GM12801 (cell line): ENCODE results near the gene SEMA3D.

Experiments used
- CTCF ChIP-seq: IDR thresholded peaks from one replicate; pipeline ENCODE4 v1.5.1; 2011; ENCODE audit warnings: control low read depth; ENCODE audit not compliant: insufficient read length; ENCODE audit errors: extremely low read depth

The SEMA3D gene

GRCh38 chr7:85039196-85039923, 147.5 kb downstream of the SEMA3D start:
- TF ChIP-seq CTCF = no peak

GRCh38 chr7:85038466-85038865, 148.4 kb downstream of the SEMA3D start:
- TF ChIP-seq CTCF = no peak

- TF ChIP-seq CTCF = no peak
Observed at GRCh38 chr7:85033263-85033662, 153.6 kb downstream of the SEMA3D start.

GRCh38 chr7:85031475-85031874, 155.4 kb downstream of the SEMA3D start:
- no peak for TF ChIP-seq CTCF

- no peak for TF ChIP-seq CTCF
Observed at GRCh38 chr7:85030893-85031292, 156.0 kb downstream of the SEMA3D start.

- no peak for TF ChIP-seq CTCF
Observed at GRCh38 chr7:85025312-85025756, 161.5 kb downstream of the SEMA3D start.

GRCh38 chr7:85023916-85024315, 162.9 kb downstream of the SEMA3D start:
- no peak for TF ChIP-seq CTCF
